ENCODE data around the gene C14orf180.
A peak's percentile ranks its signal among the peaks of the same experiment; 100 is the strongest.

C14orf180 gene

DNA sequence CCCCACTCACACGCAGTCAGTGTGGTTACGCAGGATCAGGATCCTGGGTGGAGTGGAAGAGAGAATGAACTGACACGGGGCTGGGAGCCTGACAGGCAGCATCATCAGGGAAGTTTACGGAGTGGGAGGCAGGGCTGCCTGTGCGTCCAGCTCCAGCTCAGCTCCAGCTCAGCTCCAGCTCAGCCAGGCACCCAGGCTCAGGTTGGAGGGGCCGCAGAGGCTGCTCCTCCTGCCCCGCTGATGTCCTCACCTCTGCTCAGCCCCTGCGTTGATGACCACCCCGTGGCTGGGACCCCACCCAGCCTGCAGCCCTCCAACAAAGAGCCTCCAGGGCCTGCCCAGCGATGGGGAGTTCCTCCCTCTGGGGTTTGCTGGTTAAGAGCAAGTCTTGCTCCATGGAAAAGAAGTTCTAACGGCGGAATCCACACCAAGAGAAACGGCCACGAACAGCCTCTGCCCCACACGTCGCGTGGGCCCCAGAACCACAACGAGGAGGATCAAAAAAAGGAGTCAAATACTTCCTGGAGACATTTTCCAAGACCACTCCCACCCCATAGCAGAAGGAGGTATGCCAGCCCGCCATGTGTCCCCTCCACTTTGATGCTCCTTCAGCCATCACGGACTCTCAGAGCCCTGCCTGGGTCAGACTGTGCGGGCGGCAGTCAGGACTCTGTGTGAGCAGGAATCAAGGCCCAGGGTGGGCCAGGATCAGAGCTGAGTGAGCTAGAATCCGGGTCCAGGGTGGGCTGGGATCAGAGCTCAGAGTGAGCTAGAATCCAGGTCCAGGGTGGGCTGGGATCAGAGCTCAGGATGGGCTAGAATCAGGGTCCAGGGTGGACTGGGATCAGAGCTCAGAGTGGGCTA, 17.7 kb upstream of the C14orf180 start:
- no peak for DNase-seq (ENCODE audit: low spot score)

DNA sequence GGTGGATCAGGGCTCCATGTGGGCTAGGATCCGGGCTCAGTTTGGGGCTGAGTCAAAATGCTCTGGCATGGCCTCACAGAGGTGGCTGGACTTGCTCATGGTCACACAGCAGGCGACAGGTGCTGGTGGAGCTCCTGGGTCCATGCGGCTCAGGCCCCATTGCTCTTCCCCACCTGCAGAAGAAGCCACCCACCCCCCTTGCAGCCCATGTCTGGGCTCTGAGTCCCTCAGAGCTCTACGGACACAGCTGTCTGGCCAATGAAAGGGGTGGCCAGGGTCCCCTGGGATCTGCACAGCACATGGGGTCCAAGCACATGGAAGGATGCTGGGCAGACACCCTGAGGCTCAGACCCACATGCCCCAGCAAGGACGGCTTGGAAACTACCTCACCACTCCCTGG, 17.0 kb upstream of the C14orf180 start:
- no peak for DNase-seq (ENCODE audit: low spot score)

DNA sequence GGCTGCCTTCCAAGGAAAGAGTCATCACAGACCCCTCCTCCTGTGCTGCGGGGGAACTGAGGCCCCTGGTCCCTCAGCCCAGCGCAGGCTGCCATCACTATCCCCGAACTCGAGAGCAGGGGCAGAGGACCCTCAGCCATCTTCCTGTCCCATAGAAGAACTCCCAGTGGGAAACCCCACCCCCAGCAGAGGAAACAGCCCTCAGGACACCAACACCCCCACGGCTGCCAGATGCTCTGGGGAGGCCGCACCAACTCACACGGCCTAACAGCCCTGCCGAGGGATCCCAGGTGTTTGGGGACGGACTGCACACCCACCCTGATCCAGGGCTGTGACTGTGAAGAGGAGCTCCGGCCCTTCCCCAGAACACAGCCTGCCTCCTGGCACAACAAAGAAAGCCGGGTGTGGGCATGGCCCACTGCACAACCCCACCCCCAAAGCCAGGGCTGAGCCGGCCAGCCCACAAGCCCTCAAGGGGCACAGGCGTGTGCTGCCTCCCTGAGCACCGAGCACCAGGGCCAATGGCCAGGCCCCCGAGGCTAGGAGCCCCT, 16.3 kb upstream of the C14orf180 start:
- no peak for DNase-seq (ENCODE audit: low spot score)

DNA sequence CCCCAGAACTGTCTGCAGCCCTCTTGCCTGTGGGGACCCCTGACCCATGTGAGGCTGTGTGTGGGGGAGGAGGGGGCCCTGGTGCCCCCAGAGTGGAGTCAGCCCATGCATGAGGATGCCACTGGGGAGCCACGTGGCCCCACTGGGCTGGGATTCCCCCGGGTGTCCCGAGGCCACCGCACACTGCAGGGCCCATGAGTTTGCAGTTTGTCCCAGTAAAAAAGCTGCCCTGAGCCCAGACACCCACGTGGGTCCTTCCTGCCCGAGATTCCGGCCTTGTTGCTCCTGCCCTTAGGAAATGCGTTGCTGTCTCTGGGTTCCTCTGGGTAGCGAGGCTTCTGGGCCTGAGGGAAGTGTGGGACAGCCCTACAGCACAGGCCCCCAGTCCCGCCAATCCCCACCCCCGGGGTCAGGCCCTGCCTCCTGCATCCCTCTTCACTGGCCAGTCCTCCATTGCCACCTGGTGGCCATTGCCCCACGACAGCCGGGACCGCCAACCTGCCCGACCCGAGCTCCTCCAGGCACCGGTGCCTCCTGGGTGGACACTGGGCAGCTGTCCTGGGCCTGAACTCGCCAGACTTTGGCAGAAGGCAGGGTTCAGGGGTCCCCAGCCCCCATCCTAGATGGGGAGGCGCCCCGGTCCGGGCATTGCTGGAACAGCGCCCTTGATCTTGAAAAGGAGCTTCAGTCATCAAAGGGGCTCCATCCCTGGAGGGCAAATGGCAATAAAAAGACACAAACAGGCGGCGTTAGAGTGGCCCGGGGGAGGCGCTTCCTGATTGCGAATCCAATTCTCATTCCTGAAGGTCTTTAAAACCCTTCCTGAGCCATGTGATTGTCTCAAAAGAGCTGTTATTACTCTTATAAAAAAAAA, 15.6 kb upstream of the C14orf180 start:
- DNase-seq (ENCODE audit: low spot score) = peak; percentile 28

DNA sequence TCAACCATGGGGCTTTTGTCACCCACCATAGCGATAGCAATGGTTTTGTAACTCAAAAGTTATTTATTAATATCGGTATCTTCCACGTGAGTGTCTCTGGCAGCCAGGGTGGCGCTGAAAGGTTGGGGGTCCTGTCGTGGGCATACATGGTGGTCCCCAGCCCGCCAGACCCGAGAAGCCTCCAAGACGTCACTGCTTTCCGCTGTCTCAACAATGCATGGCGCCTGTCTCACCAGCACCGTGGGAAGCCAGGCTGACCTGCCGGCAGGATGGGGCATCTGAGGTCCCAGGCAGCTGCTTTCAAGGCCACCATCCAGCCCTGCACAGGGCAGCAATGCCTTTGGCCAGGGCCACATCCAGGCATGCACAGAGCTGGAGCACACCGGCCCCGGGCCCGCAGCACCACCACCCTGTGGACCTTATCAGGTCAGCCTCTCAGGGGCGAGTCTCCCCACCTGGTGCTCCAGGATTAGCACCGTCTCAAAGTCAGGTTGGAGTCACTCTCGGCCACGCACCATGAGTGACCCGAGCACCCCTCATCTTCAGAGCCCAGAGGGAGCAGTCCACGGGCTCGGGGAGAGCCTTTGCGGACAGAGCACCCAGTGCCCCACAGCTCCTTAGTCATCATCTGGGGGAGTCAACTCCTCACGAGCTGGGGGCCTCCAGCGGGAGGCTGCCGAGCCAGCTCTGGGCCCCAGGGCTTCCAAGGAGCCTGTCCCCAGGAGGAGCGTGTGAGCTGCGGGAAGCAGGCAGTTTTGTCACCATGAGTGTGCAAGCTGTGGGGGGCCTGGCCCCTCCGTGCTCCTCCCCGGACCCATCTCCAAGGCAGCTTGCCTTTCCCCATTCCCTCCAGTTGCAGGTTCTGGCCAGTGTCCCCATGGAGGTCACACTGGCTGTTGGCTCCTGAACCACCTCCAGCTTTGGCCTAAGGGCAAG, 14.6 kb upstream of the C14orf180 start:
- DNase-seq (ENCODE audit: low spot score) = no peak

DNA sequence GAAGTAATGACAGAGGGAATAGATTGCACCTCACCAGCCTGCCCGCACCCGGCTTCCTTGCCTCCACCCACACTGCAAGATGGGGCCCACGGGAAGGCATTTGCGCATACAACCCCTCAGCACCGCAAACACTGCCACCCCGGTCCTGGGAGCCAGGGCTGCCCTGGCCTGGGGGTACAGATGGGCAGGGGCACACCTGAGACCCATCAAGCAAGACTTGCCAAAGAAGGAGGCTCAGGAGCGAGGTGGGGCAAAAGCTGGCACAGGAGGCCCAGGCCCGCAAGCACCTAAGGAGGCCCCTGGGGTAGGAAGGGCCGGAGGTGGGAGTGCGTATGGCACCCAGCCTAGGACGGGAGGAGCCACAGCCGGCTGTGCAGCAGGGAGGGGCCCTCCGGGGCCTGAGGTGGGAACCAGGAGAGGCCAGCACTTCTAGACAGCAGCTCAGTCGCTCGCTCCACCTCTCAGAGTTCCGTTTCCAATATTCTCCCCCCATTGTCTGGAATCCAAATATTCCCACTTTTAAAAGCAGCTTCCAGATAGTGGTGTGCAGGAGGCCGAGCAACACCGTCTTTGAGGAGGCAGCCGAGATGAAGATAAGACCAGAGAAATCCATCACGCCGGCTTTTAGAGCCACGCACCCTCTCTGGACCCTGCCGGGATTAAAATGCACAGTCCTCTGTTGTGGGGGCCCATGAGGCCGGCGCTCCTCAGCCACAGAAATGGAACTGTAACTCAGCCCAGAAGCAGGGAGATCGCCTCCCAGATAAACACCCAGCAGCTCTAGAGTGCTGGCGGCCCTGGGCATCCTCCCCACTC, 12.2 kb upstream of the C14orf180 start:
- no peak for DNase-seq (ENCODE audit: low spot score)

DNA sequence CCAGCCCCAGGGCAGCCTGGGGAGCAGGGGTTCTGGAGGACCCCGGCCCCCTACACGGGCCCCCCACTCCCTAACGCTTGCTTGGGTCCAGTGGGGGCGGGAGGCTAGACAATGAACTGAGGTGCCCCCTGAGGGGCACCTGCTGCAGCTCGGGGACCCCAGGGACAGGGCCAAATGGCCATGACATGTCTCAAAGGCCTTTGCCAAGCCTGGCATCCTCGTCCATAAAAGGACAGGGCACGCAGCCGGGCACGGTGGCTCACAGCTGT, 11.7 kb upstream of the C14orf180 start:
- no peak for DNase-seq (ENCODE audit: low spot score)

- DNase-seq (ENCODE audit: low spot score) = no peak
These were observed 10.9 kb upstream of the C14orf180 start for GRCh38 chr14:104568620-104569019.

- no peak for DNase-seq (ENCODE audit: low spot score)
These were observed 10.1 kb upstream of the C14orf180 start for GRCh38 chr14:104569435-104569834.

- DNase-seq (ENCODE audit: low spot score) = no peak
These were observed 8.3 kb upstream of the C14orf180 start for GRCh38 chr14:104571246-104571645.

- no peak for DNase-seq (ENCODE audit: low spot score)
These were observed 7.4 kb upstream of the C14orf180 start for GRCh38 chr14:104572024-104572626.

DNA sequence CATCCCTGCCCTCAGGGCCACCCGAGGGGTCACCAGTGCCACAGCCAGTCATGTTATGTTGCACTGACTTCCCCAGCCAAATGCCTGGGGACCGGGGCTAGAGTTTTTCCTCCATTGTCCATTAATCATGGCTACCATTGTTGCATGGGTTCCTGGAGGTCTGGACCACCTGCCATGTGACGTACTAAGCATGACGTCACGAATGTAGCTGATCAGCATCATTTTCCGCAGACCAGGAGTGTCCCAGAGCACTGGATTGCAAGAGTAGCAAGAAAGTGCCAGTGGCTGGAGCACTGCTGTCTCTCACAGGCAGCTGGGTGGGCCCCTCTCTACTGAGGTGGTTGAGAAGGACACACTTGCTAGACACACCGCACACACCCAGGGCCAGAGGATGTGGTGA, 6.9 kb upstream of the C14orf180 start:
- no peak for DNase-seq (ENCODE audit: low spot score)

- DNase-seq (ENCODE audit: low spot score) = no peak
These were observed 5.6 kb upstream of the C14orf180 start for GRCh38 chr14:104573930-104574329.

DNA sequence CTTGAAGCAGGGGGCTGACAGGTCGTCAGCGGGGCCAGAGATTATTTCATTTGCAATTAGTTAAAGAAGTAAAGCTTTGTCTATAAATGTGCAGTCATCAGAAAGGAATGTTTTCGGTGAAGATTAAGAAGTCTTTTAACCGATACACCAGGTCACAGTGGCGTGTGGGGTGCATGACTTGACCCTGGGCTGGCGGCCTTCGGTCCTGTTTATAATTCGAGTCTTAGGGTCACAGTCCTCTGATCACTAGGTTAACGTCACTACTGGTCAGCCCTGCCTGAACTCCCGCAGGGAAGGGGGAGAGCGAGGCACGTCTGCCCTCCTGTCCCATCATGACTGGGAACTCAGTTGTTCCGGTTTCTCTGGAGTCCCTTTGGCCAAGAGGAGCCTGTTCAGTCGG, 5.0 kb upstream of the C14orf180 start:
- DNase-seq (ENCODE audit: low spot score) = no peak

DNA sequence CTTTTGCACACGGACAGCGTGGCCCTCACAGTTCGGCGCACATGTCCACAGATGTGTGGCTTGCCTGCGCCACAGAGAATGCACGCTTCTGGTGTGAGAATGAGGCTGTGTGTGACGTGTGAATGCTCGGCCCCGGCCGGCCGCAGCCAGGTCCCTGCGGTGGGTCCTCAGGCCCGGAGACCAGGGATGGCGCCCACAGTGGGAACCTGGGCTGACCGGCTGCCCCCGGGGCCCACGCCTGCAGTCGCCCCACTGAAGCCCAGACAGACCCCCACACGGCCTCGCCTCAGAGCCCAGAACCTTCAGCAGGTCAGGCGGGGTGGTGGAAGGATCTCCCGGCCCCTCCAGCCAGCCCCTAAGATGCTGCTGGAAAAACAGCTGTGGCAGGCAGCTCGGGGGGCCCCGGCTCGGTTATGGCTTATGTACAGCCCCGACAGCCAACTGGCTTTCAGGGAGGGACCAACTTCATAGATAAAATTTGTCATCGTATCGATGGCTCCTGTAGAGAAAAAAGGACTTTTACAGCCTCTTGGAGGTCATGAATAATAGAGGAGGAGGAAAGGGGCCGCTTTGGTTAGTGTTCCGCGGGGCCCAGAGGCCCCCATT, 4.5 kb upstream of the C14orf180 start:
- no peak for DNase-seq (ENCODE audit: low spot score)

DNA sequence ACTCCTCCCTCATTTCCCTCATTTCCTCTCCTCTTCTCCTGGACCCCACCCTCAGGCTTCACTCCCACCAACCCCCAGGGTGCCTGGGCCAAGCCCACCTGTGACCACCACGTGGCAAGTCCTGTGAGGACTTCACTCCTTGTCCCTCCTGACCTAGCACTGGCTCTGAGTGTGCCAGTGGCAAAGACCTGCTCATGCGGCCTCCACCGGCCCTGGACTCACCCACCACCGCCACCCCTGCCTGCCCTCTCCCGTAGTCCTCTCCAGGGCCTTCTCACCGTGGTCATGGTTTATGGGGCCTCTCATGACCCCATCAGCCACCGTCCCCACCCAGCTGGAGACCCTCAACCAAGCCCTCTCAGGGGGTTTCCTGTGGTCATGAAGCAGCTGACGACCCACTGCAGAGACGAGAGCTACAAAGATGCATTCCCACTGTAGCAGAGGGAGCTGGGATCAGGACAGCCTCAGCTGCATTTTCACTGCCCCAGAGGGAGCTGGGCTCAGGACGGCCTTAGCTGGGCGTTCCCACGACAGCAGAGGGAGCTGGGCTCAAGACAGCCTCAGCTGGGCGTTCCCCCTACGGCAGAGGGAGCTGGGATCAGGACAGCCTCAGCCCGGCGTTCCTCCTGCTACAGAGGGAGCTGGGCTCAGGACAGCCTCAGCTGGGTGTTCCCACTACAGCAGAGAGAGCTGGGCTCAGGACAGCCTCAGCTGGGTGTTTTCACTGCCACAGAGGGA, 3.2 kb upstream of the C14orf180 start:
- no peak for DNase-seq (ENCODE audit: low spot score)

DNA sequence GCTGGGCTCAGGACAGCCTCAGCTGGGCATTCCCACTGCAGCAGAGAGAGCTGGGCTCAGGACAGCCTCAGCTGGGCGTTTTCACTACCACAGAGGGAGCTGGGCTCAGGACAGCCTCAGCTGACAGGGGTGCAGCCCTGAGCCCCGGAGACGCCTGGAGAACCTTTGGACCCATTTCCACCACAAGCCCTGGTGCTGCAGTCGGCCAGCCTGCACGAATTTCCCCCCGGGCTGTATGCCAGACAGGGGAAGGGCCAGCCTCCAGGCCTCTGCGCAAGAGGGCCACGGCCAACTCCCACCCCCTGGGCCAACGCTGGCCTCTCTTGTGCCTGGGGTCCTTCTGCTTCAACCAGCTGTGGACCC, 2.6 kb upstream of the C14orf180 start:
- DNase-seq (ENCODE audit: low spot score) = no peak

- DNase-seq (ENCODE audit: low spot score) = no peak
These were observed 2.1 kb upstream of the C14orf180 start for GRCh38 chr14:104577426-104577825.

- DNase-seq (ENCODE audit: low spot score) = no peak
These were observed 1.7 kb upstream of the C14orf180 start for GRCh38 chr14:104577847-104578301.

- no peak for DNase-seq (ENCODE audit: low spot score)
These were observed 1.2 kb upstream of the C14orf180 start for GRCh38 chr14:104578321-104578720.

Data from hematopoietic multipotent progenitor cell treated with erythropoietin and hydrocortisone succinate and interleukin-3 and kit ligand, for 17 days (in vitro differentiated cells).